Measurements from ENCODE around the gene SALL4. TPM values are rescaled to one million over a fixed set of nuclear protein-coding genes. Genes with fewer than 3 reads are reported as not detected.
A peak's percentile ranks its signal among the peaks of the same experiment; 100 is the strongest.

The SALL4 gene
- total RNA-seq, 1 donor from 2014 or later: 219 TPM

GRCh38 chr20:51772236-51772635, 30.1 kb downstream of the SALL4 start:
- H3K9me3 Mint-ChIP-seq: no peaks in the 10 kb centered on the region

GRCh38 chr20:51769976-51770615, 32.2 kb downstream of the SALL4 start:
- Histone ChIP-seq H3K79me2 (ENCODE audit: low read depth) (peaks cover 14% of the 10 kb centered on the region), H3K4me1 (peaks cover 5% of the 10 kb centered on the region), H3K4me3 (no peak overlapping the region), H3K9ac (no peak overlapping the region), H4K20me1 (ENCODE audit: low read depth) (no peaks in the 10 kb centered on the region), H3K27me3 (no peaks in the 10 kb centered on the region), H3F3A (ENCODE audit: low read depth) (peaks cover 41% of the 10 kb centered on the region), H3K9me3 (ENCODE audit: low read depth) (no peaks in the 10 kb centered on the region), H2AFZ (replicated peaks) (no peak overlapping the region), H3K36me3 (no peaks in the 10 kb centered on the region), H3K27ac (no peak overlapping the region), H3K4me2 (no peak overlapping the region)
- H3K36me3 Mint-ChIP-seq: peaks cover 3% of the 10 kb centered on the region
- no peak for DNase-seq (ENCODE audit: low spot score)
- no peak for TF ChIP-seq CTCF (IDR thresholded peaks at IDR 0.05)
- TF ChIP-seq EZH2phosphoT487 (IDR thresholded peaks at IDR 0.05): no peak
- TF ChIP-seq EZH2 (IDR thresholded peaks at IDR 0.05): no peak
- no peaks in the 10 kb centered on the region for H3K9me3 Mint-ChIP-seq
- H3K4me3 Mint-ChIP-seq: peak overlapping the region; percentile 75
- peaks cover 13% of the 10 kb centered on the region for H3K27me3 Mint-ChIP-seq (ENCODE audit: insufficient read depth, low read depth)
- no peak overlapping the region for H3K27ac Mint-ChIP-seq
- peaks cover 7% of the 10 kb centered on the region for H3K4me1 Mint-ChIP-seq

More at GRCh38 chr20:51772236-51772635, 30.1 kb downstream of the SALL4 start:
- H3K4me2 ChIP-seq: no peak overlapping the region
- H3K27ac Mint-ChIP-seq: no peak overlapping the region
- no peak overlapping the region for H3K4me3 Mint-ChIP-seq
- TF ChIP-seq EZH2 (IDR thresholded peaks at IDR 0.05) (no peak), CTCF (IDR thresholded peaks at IDR 0.05) (no peak), EZH2phosphoT487 (IDR thresholded peaks at IDR 0.05) (no peak)
- peaks cover 5% of the 10 kb centered on the region for H3K79me2 ChIP-seq (ENCODE audit: low read depth)
- H3K27me3 Mint-ChIP-seq (ENCODE audit: insufficient read depth, low read depth): peaks cover 11% of the 10 kb centered on the region
- peaks cover 33% of the 10 kb centered on the region for H3F3A ChIP-seq (ENCODE audit: low read depth)
- H3K9me3 ChIP-seq (ENCODE audit: low read depth): no peaks in the 10 kb centered on the region
- H3K36me3 ChIP-seq: no peaks in the 10 kb centered on the region
- no peak overlapping the region for H2AFZ ChIP-seq (replicated peaks)
- H3K27me3 ChIP-seq: no peaks in the 10 kb centered on the region
- no peaks in the 10 kb centered on the region for H3K4me1 ChIP-seq
- H4K20me1 ChIP-seq (ENCODE audit: low read depth): no peaks in the 10 kb centered on the region
- no peak overlapping the region for H3K9ac ChIP-seq
- H3K27ac ChIP-seq: no peak overlapping the region
- no peak overlapping the region for H3K4me3 ChIP-seq
- DNase-seq (ENCODE audit: low spot score): no peak
- peaks cover 3% of the 10 kb centered on the region for H3K36me3 Mint-ChIP-seq
- peaks cover 7% of the 10 kb centered on the region for H3K4me1 Mint-ChIP-seq

- no peaks in the 10 kb centered on the region for H3K27me3 ChIP-seq
- no peak overlapping the region for H3K27ac ChIP-seq
- Mint-ChIP-seq H3K27me3 (ENCODE audit: insufficient read depth, low read depth) (peaks cover 9% of the 10 kb centered on the region), H3K4me3 (peak overlapping the region; percentile 91), H3K36me3 (peaks cover 3% of the 10 kb centered on the region), H3K4me1 (peaks cover 7% of the 10 kb centered on the region), H3K27ac (peak overlapping the region; percentile 61), H3K9me3 (no peaks in the 10 kb centered on the region)
- H4K20me1 ChIP-seq (ENCODE audit: low read depth): no peaks in the 10 kb centered on the region
- no peaks in the 10 kb centered on the region for H3K9me3 ChIP-seq (ENCODE audit: low read depth)
- TF ChIP-seq CTCF (IDR thresholded peaks at IDR 0.05) (no peak), EZH2phosphoT487 (IDR thresholded peaks at IDR 0.05) (no peak), EZH2 (IDR thresholded peaks at IDR 0.05) (no peak)
- DNase-seq (ENCODE audit: low spot score): no peak
- no peaks in the 10 kb centered on the region for H3K36me3 ChIP-seq
- H3K4me1 ChIP-seq: peaks cover 5% of the 10 kb centered on the region
- H3K4me3 ChIP-seq: no peak overlapping the region
- peaks cover 24% of the 10 kb centered on the region for H3K79me2 ChIP-seq (ENCODE audit: low read depth)
- H3K9ac ChIP-seq: no peak overlapping the region
- H3K4me2 ChIP-seq: no peak overlapping the region
- H2AFZ ChIP-seq (replicated peaks): no peak overlapping the region
- H3F3A ChIP-seq (ENCODE audit: low read depth): peaks cover 48% of the 10 kb centered on the region
Measured at GRCh38 chr20:51768759-51769517, 33.4 kb downstream of the SALL4 start.

All from neural progenitor cell (in vitro differentiated cells).